ENCODE measurements around the gene AKAP9. TPM values are rescaled to one million over a fixed set of nuclear protein-coding genes. Genes with fewer than 3 reads are reported as not detected.

AKAP9 gene
- total and polyA plus RNA-seq, 9 of the 15 experiments (the other 6 are each of a cell fraction or from before 2014, with no cell fraction given), result 25.5 to 80.9 (median 46.3) TPM

- TF ChIP-seq ZNF318 (IDR thresholded peaks at IDR 0.05; ENCODE audit: borderline replicate concordance in 1 of 2, low read depth in 1 of 2) (no peak), GABPB1 (CRISPR knock-in tag; IDR thresholded peaks at IDR 0.05) (peak; percentile 47), SRSF1 (IDR thresholded peaks at IDR 0.05; ENCODE audit: low read depth, low read length) (no peak), ZNF507 (tag; conservative IDR thresholded peaks at IDR 0.05) (no peak), RERE (CRISPR knock-in tag; IDR thresholded peaks at IDR 0.05; ENCODE audit: borderline replicate concordance) (no peak; the same call in 1 of the 2 replicates), TARDBP (IDR thresholded peaks at IDR 0.05) (no peak), ZFX (CRISPR knock-in tag; IDR thresholded peaks at IDR 0.05) (peak; percentile 96), ESRRA (IDR thresholded peaks at IDR 0.05; ENCODE audit: borderline replicate concordance, low read depth) (peak; percentile 52; the same call in 1 of the 2 replicates), POLR2A (conservative IDR thresholded peaks at IDR 0.05) (peak; percentile 96), EZH2 (IDR thresholded peaks at IDR 0.05; ENCODE audit: borderline replicate concordance, low read depth, low read length) (no peak), ZNF511 (CRISPR knock-in tag; IDR thresholded peaks at IDR 0.05) (peak; percentile 94)
These were observed at the start of gene AKAP9 (continued) for GRCh38 chr7:91940572-91941341.
